Omental fat pad (tissue), 4 donors: ENCODE results near the gene FRYL. TPM values are rescaled to one million over a fixed set of nuclear protein-coding genes. Genes with fewer than 3 reads are reported as not detected.
"Not testable (repeated sequence)": the region's sequence is repeated elsewhere in the genome, so short reads cannot be mapped to it uniquely, and the experiment has no call there.

ENCODE experiments used
- ATAC-seq: fragments of 150-250 bp; one replicate; pipeline ENCODE4 v1.9.1; 2016; ENCODE audit warnings: mild to moderate bottlenecking, moderate library complexity; ENCODE audit not compliant: low FRiP score
- DNase-seq: peaks from one replicate; pipeline ENCODE4 v3.0.0-alpha.2; 2019; ENCODE audit warnings: low spot score
- total RNA-seq, 4 donors: library from RNA; depleted of rRNA; stranded (reverse); fragments of >200 nt; gene quantifications; one replicate each; pipeline ENCODE4 v1.1.0, GENCODE V29; 2016
- TF ChIP-seq, protein P1 (sequence below), 3 donors: fragments of 450-650 bp; IDR thresholded peaks; one replicate each; pipeline ENCODE4 v1.5.1; 2016 to 2017; ENCODE audit warnings: antibody characterized with exemption in 3 of 3, mild to moderate bottlenecking in 3 of 3, moderate library complexity in 2 of 3

FRYL gene
- total RNA-seq, 4 donors from 2014 or later: 45.2 to 143 (median 48.7) TPM

DNA sequence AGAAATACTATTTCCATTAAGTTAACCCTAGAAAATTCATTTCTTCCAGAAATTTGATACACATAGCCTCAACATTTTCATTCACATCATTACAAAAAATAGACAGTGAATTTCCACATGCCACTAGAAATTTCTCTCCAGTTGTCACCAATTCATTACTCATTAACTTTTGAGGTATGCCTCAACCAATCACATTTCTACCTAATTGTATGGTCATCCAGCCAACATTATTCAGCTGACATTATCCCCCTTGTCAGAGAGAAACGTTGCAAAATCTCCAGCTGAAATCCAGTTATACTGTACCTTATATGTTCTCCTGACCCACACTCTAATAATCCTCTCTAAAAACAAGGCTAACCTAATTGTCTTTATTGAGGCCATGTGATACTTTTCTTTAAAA is 24.8 kb downstream of the FRYL start:
- TF ChIP-seq, protein P1, sequence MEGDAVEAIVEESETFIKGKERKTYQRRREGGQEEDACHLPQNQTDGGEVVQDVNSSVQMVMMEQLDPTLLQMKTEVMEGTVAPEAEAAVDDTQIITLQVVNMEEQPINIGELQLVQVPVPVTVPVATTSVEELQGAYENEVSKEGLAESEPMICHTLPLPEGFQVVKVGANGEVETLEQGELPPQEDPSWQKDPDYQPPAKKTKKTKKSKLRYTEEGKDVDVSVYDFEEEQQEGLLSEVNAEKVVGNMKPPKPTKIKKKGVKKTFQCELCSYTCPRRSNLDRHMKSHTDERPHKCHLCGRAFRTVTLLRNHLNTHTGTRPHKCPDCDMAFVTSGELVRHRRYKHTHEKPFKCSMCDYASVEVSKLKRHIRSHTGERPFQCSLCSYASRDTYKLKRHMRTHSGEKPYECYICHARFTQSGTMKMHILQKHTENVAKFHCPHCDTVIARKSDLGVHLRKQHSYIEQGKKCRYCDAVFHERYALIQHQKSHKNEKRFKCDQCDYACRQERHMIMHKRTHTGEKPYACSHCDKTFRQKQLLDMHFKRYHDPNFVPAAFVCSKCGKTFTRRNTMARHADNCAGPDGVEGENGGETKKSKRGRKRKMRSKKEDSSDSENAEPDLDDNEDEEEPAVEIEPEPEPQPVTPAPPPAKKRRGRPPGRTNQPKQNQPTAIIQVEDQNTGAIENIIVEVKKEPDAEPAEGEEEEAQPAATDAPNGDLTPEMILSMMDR (IDR thresholded peaks at IDR 0.05): no peak
- DNase-seq (no peak), ATAC-seq (no peak)

DNA sequence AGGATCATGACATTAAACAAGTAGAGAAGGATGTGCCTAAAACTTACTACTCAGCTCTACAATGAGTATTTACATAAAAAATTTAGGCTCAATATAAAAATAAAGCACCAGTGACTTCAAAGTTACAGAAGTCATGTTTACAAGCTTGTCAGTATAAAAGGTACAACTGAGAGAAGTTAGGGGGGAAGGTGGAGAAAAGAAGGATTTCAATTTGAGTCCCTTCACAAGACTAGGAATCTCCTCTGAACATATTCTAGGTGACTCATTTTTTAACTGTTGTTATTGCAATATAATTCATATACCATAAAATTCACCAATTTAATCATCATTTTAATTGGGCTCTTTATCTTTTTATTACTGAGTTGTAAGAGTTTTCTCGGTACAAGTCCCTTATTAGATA is 26.9 kb downstream of the FRYL start:
- TF ChIP-seq, protein P1 (IDR thresholded peaks at IDR 0.05): no peak
- no peak for ATAC-seq
- no peak for DNase-seq

DNA sequence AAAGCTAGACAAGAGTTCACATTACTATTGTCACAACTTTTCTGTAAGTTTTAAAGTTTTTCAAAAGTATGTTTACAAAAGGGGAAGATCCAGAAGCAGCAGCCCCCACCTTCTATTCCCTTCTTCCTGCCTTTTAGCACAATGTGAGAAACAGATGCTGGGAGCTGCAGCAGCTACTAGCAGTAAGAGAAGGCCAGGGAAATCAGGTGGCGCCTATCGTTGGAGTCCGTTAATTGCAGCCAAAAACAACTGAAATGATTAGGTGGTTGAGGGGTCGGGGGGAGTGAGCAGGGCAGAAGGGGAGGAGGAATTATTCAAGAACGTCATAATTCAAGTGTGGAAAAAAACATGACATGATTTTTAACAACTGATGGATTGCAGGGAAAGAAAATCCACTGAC is 27.4 kb downstream of the FRYL start:
- ATAC-seq (no peak), DNase-seq (no peak)
- TF ChIP-seq, protein P1 (IDR thresholded peaks at IDR 0.05): no peak

DNA sequence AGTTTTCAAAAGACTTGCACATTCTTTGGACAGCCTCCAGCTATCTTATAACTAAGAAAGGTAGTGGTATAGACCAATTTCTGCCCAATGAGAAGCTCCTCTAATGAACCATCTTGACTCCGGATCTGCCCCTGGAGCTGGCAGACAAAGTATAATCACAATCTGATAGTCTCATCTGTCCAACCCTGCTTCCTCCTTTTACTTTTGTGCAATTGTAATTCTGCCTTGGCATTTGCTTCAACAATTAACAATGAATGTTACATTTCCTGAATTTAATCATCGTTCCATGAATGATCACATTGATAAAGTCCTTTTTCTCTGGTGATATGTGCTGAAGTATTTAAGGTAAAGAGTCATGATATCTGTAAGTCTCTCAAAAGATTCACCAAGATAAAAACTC is 27.8 kb downstream of the FRYL start:
- DNase-seq (no peak), ATAC-seq (no peak)
- TF ChIP-seq, protein P1 (IDR thresholded peaks at IDR 0.05): no peak

DNA sequence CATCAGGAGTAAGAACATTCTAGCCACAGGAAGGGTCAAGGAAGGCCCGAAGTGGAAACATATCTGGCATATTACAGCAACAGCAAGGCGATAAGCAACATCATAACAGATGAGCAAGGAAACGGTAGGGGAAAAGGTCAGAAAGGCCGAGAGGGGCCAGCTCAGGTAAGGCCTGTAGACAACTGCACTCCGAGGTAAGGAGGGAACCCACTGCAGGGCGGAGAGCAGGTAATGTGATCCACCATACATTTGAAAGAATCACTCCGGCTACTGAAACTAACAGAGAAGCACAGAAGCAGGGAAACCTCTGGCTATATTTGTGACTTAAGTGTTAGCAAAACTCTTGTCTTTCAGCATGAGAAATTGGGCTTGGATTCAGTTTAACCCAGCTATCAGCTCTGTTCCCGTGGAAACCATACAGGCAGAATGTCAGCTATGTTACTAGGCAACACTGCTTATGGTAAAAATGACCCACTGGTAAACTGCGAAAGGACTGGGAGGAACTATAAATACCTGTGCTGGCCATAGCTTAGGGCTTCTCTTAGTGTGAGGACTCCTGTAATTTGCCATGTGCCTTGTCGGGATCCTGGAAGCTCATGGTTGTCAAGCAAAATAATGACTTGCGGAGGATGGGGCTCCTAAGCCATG is 31.0 kb downstream of the FRYL start:
- no peak for ATAC-seq

DNA sequence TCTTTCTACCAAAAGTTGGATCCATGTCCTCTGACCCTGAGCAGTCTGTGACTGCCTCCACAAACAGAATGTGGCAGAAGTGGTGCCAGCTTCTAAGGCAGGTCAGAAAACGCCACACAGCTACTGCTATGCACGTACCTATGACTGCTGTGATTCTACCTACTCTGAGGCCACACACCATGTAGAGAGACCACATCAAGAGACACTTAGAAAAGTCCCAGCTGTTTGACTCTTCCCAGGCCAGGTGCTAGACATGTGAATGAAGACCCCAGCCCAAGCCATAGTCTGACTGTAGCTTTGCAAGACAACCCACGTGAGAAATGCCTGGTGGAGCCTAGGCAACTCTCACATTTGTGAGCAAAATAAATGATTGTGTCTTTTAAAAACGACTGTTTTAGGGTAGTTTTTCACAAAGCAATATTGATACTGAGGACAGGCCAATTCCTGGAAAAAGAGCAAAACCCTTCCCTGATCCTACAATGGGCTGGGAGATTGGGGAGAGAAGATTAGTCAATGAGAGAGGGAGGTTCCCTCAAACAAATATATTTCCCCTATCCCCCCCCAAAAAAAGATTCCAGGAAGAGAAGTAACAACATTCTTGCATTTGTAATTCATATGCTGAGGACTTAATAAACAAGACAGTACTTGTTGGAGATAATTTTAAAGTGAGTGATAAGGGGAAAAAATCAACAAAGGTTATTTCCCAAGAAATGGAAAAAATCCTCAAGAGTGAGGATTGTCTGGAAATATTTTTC is 33.3 kb downstream of the FRYL start:
- DNase-seq: no peak
- TF ChIP-seq, protein P1 (IDR thresholded peaks at IDR 0.05): no peak

More for the DNA sequence above, 31.0 kb downstream of the FRYL start:
- TF ChIP-seq, protein P1 (IDR thresholded peaks at IDR 0.05): no peak
- no peak for DNase-seq

DNA sequence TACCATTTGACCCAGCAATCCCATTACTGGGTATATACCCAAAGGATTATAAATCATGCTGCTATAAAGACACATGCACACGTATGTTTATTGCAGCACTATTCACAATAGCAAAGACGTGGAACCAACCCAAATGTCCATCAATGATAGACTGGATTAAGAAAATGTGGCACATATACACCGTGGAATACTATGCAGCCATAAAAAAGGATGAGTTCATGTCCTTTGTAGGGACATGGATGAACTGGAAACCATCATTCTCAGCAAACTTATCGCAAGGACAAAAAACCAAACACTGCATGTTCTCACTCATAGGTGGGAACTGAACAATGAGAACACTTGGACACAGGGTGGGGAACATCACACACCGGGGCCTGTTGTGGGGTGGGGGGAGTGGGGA is 34.9 kb downstream of the FRYL start:
- not testable (repeated sequence) for DNase-seq, ATAC-seq

More for the DNA sequence above, 33.3 kb downstream of the FRYL start:
- ATAC-seq: no peak
